Liver (tissue), 3 donors: ENCODE measurements around the gene KIAA0586.

Source experiments
- EGR1 ChIP-seq, 2 donors: IDR thresholded peaks; 2 replicates each; pipeline ENCODE4 v1.6.1; 2016 to 2018; ENCODE audit warnings: antibody characterized with exemption in 2 of 2, low read depth in 2 of 2
- FOXA2 ChIP-seq: IDR thresholded peaks from 2 replicates; pipeline ENCODE4 v1.6.1; 2016; ENCODE audit warnings: antibody characterized with exemption
- GABPA ChIP-seq, 2 donors: IDR thresholded peaks in 1 of 2; conservative IDR thresholded peaks in 1 of 2; 2 replicates each; pipeline ENCODE4 v1.6.1; 2016; ENCODE audit warnings: antibody characterized with exemption in 2 of 2, mild to moderate bottlenecking in 1 of 2, moderate library complexity in 1 of 2
- HNF4A ChIP-seq, 2 donors: conservative IDR thresholded peaks; 2 replicates each; pipeline ENCODE4 v1.6.1; 2016; ENCODE audit warnings: antibody characterized with exemption in 2 of 2, mild to moderate bottlenecking in 2 of 2
- HNF4G ChIP-seq: IDR thresholded peaks from 2 replicates; pipeline ENCODE4 v1.6.1; 2016; ENCODE audit warnings: antibody characterized with exemption
- JUND ChIP-seq, 2 donors: IDR thresholded peaks; 2 replicates each; pipeline ENCODE4 v1.6.1; 2016; ENCODE audit warnings: antibody characterized with exemption in 2 of 2
- RXRA ChIP-seq, 2 donors: IDR thresholded peaks; 2 replicates each; pipeline ENCODE4 v1.6.1; 2017 to 2018; ENCODE audit warnings: antibody characterized with exemption in 2 of 2, mild to moderate bottlenecking in 1 of 2
- SP1 ChIP-seq: IDR thresholded peaks from 2 replicates; pipeline ENCODE4 v1.6.1; 2018; ENCODE audit warnings: antibody characterized with exemption, mild to moderate bottlenecking
- TAF1 ChIP-seq: conservative IDR thresholded peaks from 2 replicates; pipeline ENCODE4 v1.6.1; 2016; ENCODE audit warnings: antibody characterized with exemption, mild to moderate bottlenecking
- TF ChIP-seq, protein P1 (sequence below): IDR thresholded peaks from 2 replicates; pipeline ENCODE4 v1.6.1; 2016; ENCODE audit warnings: antibody characterized with exemption, mild to moderate bottlenecking
- TF ChIP-seq, protein P2 (sequence below): fragments of 150-350 bp; IDR thresholded peaks from 2 replicates; pipeline ENCODE4 v1.5.1; 2017; ENCODE audit warnings: improper control_type of control experiment, low read depth, low read length; ENCODE audit not compliant: missing input control
- TF ChIP-seq, protein P3 (sequence below): IDR thresholded peaks from 2 replicates; pipeline ENCODE4 v1.6.1; 2016; ENCODE audit warnings: antibody characterized with exemption
- donor health status: healthy.
- donor health status: healthy.

DNA sequence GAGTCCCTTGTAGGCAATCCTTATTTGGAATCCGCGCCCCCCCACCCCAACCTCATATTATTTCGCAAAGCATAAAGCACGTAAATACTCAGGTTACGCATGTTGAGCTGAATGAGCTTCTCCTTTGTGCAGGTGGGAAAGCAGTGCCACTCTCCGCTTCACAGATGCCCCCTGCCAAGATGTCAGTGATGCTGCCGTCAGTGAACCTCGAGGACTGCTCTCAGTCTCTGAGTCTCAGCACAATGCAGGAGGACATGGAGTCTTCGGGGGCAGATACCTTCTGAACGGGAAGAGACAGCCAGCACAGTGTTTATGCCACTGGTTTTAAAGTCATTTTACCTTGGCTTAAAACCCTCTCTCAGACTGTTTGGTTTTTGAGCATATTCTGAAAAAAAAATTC lies 120.1 kb downstream of the KIAA0586 start:
- TF ChIP-seq, protein P1, sequence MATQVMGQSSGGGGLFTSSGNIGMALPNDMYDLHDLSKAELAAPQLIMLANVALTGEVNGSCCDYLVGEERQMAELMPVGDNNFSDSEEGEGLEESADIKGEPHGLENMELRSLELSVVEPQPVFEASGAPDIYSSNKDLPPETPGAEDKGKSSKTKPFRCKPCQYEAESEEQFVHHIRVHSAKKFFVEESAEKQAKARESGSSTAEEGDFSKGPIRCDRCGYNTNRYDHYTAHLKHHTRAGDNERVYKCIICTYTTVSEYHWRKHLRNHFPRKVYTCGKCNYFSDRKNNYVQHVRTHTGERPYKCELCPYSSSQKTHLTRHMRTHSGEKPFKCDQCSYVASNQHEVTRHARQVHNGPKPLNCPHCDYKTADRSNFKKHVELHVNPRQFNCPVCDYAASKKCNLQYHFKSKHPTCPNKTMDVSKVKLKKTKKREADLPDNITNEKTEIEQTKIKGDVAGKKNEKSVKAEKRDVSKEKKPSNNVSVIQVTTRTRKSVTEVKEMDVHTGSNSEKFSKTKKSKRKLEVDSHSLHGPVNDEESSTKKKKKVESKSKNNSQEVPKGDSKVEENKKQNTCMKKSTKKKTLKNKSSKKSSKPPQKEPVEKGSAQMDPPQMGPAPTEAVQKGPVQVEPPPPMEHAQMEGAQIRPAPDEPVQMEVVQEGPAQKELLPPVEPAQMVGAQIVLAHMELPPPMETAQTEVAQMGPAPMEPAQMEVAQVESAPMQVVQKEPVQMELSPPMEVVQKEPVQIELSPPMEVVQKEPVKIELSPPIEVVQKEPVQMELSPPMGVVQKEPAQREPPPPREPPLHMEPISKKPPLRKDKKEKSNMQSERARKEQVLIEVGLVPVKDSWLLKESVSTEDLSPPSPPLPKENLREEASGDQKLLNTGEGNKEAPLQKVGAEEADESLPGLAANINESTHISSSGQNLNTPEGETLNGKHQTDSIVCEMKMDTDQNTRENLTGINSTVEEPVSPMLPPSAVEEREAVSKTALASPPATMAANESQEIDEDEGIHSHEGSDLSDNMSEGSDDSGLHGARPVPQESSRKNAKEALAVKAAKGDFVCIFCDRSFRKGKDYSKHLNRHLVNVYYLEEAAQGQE, result no peak
- TF ChIP-seq, protein P2, sequence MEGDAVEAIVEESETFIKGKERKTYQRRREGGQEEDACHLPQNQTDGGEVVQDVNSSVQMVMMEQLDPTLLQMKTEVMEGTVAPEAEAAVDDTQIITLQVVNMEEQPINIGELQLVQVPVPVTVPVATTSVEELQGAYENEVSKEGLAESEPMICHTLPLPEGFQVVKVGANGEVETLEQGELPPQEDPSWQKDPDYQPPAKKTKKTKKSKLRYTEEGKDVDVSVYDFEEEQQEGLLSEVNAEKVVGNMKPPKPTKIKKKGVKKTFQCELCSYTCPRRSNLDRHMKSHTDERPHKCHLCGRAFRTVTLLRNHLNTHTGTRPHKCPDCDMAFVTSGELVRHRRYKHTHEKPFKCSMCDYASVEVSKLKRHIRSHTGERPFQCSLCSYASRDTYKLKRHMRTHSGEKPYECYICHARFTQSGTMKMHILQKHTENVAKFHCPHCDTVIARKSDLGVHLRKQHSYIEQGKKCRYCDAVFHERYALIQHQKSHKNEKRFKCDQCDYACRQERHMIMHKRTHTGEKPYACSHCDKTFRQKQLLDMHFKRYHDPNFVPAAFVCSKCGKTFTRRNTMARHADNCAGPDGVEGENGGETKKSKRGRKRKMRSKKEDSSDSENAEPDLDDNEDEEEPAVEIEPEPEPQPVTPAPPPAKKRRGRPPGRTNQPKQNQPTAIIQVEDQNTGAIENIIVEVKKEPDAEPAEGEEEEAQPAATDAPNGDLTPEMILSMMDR, result no peak
- TF ChIP-seq TAF1 (no peak), GABPA (IDR thresholded peaks at IDR 0.05 in 1 of 2, conservative IDR thresholded peaks at IDR 0.05 in 1 of 2) (no peak), RXRA (IDR thresholded peaks at IDR 0.05) (no peak), EGR1 (IDR thresholded peaks at IDR 0.05; ENCODE audit: low read depth in 2 of 2) (no peak), JUND (IDR thresholded peaks at IDR 0.05) (no peak), SP1 (no peak), HNF4A (conservative IDR thresholded peaks at IDR 0.05) (no peak), FOXA2 (no peak), HNF4G (no peak)
- TF ChIP-seq, protein P3, sequence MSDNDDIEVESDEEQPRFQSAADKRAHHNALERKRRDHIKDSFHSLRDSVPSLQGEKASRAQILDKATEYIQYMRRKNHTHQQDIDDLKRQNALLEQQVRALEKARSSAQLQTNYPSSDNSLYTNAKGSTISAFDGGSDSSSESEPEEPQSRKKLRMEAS, result no peak
